Measurements from ENCODE around the gene ADARB2. TPM values are rescaled to one million over a fixed set of nuclear protein-coding genes. Genes with fewer than 3 reads are reported as not detected.

The ADARB2 gene
- total RNA-seq, 1 donor from 2014 or later, result 1.8 TPM

DNA sequence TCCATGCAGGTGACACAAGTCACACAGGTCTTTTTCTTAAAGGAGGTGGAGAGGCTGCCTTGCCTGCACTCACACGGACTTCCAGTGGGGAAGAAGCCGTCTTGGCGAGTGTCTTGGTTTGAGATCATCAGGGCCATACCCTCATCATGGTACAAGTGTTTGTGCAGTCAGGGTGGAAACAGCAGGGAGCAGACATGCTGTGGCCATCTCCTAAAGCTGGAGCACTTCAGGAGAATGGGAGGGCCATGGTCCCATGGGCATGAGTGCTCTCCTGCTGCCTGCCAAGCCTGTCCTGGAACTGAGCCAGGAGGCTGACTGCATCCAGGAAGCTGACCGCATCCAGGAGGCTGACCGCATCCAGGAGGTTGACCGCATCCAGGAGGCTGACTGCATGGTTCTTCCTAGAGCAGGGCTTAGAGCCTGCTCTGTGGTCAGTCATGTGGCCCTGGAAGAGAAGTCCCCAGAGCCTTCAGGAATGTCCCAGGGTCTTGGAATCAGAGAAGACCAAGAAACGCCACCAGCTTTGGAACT is 98.4 kb downstream of the ADARB2 start:
- Mint-ChIP-seq H3K4me3 (no peak overlapping the region), H3K9me3 (no peaks in the 10 kb centered on the region), H3K36me3 (ENCODE audit: low read depth) (no peaks in the 10 kb centered on the region), H3K27ac (ENCODE audit: unreplicated experiment) (no peak overlapping the region), H3K27me3 (ENCODE audit: low read depth) (peaks cover 21% of the 10 kb centered on the region), H3K4me1 (no peaks in the 10 kb centered on the region)
- DNase-seq (ENCODE audit: low read depth, low spot score), result no peak
- TF ChIP-seq, protein P1, sequence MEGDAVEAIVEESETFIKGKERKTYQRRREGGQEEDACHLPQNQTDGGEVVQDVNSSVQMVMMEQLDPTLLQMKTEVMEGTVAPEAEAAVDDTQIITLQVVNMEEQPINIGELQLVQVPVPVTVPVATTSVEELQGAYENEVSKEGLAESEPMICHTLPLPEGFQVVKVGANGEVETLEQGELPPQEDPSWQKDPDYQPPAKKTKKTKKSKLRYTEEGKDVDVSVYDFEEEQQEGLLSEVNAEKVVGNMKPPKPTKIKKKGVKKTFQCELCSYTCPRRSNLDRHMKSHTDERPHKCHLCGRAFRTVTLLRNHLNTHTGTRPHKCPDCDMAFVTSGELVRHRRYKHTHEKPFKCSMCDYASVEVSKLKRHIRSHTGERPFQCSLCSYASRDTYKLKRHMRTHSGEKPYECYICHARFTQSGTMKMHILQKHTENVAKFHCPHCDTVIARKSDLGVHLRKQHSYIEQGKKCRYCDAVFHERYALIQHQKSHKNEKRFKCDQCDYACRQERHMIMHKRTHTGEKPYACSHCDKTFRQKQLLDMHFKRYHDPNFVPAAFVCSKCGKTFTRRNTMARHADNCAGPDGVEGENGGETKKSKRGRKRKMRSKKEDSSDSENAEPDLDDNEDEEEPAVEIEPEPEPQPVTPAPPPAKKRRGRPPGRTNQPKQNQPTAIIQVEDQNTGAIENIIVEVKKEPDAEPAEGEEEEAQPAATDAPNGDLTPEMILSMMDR (conservative IDR thresholded peaks at IDR 0.05), result no peak

DNA sequence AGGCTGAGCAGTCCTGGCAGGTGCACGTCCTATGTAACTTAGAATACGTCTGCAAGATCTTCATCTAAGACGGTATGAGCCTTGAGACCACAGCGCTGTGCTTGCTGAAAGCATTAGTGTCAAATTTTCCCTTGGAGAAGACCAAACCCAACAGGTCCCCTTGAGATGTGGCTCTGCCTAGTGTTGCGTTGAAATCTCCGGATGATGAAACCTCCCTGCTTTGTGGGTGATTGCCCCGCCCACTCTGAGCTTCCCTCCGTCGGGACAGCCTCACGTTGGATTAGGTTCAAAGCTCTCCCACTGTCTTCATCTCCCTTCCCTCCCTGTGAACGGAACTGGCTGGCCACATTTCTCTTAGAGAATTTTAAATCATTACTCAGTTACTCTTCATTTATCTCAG is 102.0 kb downstream of the ADARB2 start:
- Mint-ChIP-seq H3K9me3 (no peaks in the 10 kb centered on the region), H3K4me3 (no peak overlapping the region), H3K27ac (ENCODE audit: unreplicated experiment) (no peak overlapping the region), H3K4me1 (peaks cover 1% of the 10 kb centered on the region), H3K36me3 (ENCODE audit: low read depth) (no peaks in the 10 kb centered on the region), H3K27me3 (ENCODE audit: low read depth) (peaks cover 9% of the 10 kb centered on the region)
- no peak for DNase-seq (ENCODE audit: low read depth, low spot score)
- TF ChIP-seq, protein P1 (conservative IDR thresholded peaks at IDR 0.05), result no peak

DNA sequence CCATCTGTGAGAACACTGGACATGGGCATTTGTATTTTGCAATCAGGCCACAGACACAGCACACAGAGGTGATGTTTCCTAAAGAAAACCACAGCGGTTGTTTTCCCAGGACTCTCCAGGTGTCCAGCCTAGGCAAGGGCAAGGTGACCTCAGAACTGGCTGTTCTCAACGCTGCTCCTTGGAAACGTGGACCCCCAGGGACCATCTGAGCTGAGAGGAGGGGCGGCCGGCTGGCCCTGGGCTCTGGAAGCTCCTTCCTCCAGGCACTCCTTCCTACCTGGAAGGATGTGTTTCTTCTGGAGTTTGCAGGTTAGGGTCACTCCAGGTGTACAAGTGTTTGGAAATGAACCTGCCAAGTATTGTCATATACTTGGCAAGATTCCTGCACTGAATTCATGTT is 103.1 kb downstream of the ADARB2 start:
- no peak for DNase-seq (ENCODE audit: low read depth, low spot score)
- Mint-ChIP-seq H3K27ac (ENCODE audit: unreplicated experiment) (no peak overlapping the region), H3K4me1 (peaks cover 12% of the 10 kb centered on the region), H3K4me3 (no peak overlapping the region), H3K27me3 (ENCODE audit: low read depth) (peaks cover 9% of the 10 kb centered on the region), H3K36me3 (ENCODE audit: low read depth) (no peaks in the 10 kb centered on the region), H3K9me3 (peaks cover 3% of the 10 kb centered on the region)
- TF ChIP-seq, protein P1 (conservative IDR thresholded peaks at IDR 0.05), result no peak

DNA sequence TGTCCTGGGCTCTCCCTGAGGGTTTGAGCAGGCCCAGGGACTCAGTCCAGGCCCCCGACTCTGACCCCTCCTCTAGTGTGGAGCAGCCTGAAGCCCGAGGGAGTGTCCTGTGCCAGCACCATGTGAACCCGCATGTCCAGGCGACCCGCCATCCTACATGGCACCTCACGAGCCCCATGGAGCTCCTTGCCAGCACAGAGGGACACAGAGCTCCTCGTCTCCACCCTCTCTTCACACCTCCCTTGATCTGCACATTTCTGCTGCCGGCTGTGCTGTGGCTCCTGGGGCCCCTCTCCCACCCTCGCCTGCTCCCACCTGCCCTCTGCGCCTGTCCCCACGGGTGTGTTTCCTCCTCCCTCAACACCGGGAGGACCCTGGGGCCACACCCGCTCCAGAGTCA is 103.5 kb downstream of the ADARB2 start:
- Mint-ChIP-seq H3K36me3 (ENCODE audit: low read depth) (no peaks in the 10 kb centered on the region), H3K9me3 (peaks cover 3% of the 10 kb centered on the region), H3K4me3 (no peak overlapping the region), H3K27me3 (ENCODE audit: low read depth) (peaks cover 9% of the 10 kb centered on the region), H3K27ac (ENCODE audit: unreplicated experiment) (no peak overlapping the region), H3K4me1 (peaks cover 12% of the 10 kb centered on the region)
- DNase-seq (ENCODE audit: low read depth, low spot score), result no peak
- TF ChIP-seq, protein P1 (conservative IDR thresholded peaks at IDR 0.05), result no peak

DNA sequence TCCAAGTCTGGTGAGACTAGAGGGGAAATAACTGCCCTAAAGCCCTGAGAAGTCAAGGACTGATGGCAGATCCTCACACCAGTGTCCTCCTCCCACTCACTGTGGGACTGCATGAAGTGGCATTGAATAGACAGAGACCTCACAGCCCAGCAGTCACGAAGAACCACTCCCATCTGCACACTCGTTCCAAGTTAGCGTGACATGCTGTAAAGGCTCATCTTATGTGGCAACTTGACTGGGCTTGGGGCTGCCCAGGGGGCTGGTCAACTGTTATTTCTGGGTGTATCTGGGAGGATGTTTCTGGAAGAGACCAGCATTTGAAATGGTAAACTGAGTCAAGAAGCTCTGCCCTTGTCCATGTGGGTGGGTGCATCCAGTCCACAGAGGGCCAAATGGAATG is 104.7 kb downstream of the ADARB2 start:
- peaks cover 3% of the 10 kb centered on the region for H3K9me3 Mint-ChIP-seq
- TF ChIP-seq, protein P1 (conservative IDR thresholded peaks at IDR 0.05), result no peak
- H3K27ac Mint-ChIP-seq (ENCODE audit: unreplicated experiment), result no peak overlapping the region
- peaks cover 5% of the 10 kb centered on the region for H3K27me3 Mint-ChIP-seq (ENCODE audit: low read depth)
- no peak for DNase-seq (ENCODE audit: low read depth, low spot score)
- peaks cover 12% of the 10 kb centered on the region for H3K4me1 Mint-ChIP-seq
- H3K36me3 Mint-ChIP-seq (ENCODE audit: low read depth), result no peaks in the 10 kb centered on the region
- H3K4me3 Mint-ChIP-seq, result no peak overlapping the region
